IPS-15b (cell line): ENCODE results near the gene PINLYP.
A peak's percentile ranks its signal among the peaks of the same experiment; 100 is the strongest.
"Not testable (repeated sequence)": the region's sequence is repeated elsewhere in the genome, so short reads cannot be mapped to it uniquely, and the experiment has no call there.

Source experiments
- H3K27me3 ChIP-seq: one replicate; pipeline ENCODE4 v1.6.1; 2013; ENCODE audit warnings: low read length; ENCODE audit not compliant: control insufficient read depth, insufficient read depth
- H3K36me3 ChIP-seq: one replicate; pipeline ENCODE4 v1.6.1; 2013; ENCODE audit warnings: low read length; ENCODE audit not compliant: control insufficient read depth, insufficient read depth
- H3K4me1 ChIP-seq: one replicate; pipeline ENCODE4 v1.6.1; 2013; ENCODE audit warnings: mild to moderate bottlenecking, low read length; ENCODE audit not compliant: control insufficient read depth, insufficient read depth
- H3K4me3 ChIP-seq: one replicate; pipeline ENCODE4 v1.5.1; 2013; ENCODE audit warnings: low read depth, low read length
- H3K9ac ChIP-seq: one replicate; pipeline ENCODE4 v1.6.1; 2013; ENCODE audit warnings: low read depth, mild to moderate bottlenecking, low read length
- H3K9me3 ChIP-seq: one replicate; pipeline ENCODE4 v1.6.1; 2013; ENCODE audit warnings: mild to moderate bottlenecking, low read length; ENCODE audit not compliant: control insufficient read depth, insufficient read depth

Gene PINLYP

DNA sequence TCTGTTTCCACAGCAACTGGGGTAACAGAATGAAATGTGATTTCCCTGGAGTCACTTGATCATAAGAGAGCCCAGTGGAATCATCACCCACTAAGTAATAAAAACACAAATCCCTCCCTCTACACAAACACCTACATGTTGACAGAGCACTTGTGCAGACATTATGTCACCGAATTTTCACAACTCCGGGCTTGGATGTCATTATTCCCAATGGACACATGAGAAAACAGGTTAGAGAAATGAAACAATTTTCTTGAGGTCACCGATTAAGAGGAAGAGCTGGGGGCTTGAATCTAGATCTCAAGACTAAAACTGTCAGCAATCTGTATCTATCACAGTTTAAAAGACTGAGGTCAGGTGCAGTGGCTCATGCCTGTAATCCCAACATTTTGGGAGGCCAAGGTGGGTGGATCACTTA, 3.4 kb upstream of the PINLYP start:
- peaks cover 6% of the 10 kb centered on the region for H3K4me1 ChIP-seq
- H3K9ac ChIP-seq, result no peak overlapping the region
- H3K9me3 ChIP-seq, result no peaks in the 10 kb centered on the region
- no peak overlapping the region for H3K4me3 ChIP-seq
- no peaks in the 10 kb centered on the region for H3K27me3 ChIP-seq
- peaks cover 2% of the 10 kb centered on the region for H3K36me3 ChIP-seq

DNA sequence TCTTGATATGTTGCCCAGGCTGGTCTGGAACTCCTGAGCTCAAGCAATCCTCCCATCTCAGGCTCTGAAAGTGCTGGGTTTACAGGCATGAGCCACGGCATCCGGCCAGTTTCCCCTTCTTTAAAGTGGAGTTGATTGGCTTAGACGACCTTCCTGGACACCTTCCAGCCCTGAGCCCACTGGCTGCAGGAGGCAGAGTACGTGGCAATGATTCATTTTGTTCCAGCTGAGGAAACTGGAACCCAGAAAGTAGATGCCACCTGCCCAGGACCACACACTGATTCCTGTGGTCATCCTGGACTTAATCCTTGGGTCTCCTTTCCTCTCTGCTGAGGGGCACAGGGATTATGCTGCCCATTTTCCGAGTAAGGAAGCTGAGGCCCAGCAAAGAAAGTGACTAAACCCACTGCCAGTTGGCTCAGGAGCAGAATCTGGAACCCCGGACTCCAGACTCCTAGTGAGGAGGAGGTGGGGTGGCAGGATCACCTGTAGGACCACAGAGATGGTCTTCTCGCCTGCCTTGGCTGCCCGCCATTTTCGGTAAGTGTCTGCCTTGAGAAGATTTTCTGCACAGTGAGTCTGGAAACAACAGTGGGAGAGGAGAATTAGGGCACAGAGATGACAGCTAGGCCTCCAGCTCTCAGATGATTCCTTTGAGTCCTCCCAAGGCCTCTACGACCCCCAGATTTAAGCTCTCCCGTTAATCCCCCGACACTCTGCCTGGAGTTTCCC, 1.0 kb upstream of the PINLYP start:
- Histone ChIP-seq H3K4me3 (peak overlapping the region; percentile 92), H3K27me3 (no peaks in the 10 kb centered on the region), H3K9ac (peak overlapping the region; percentile 70), H3K4me1 (peaks cover 6% of the 10 kb centered on the region), H3K9me3 (no peaks in the 10 kb centered on the region), H3K36me3 (peaks cover 2% of the 10 kb centered on the region)

DNA sequence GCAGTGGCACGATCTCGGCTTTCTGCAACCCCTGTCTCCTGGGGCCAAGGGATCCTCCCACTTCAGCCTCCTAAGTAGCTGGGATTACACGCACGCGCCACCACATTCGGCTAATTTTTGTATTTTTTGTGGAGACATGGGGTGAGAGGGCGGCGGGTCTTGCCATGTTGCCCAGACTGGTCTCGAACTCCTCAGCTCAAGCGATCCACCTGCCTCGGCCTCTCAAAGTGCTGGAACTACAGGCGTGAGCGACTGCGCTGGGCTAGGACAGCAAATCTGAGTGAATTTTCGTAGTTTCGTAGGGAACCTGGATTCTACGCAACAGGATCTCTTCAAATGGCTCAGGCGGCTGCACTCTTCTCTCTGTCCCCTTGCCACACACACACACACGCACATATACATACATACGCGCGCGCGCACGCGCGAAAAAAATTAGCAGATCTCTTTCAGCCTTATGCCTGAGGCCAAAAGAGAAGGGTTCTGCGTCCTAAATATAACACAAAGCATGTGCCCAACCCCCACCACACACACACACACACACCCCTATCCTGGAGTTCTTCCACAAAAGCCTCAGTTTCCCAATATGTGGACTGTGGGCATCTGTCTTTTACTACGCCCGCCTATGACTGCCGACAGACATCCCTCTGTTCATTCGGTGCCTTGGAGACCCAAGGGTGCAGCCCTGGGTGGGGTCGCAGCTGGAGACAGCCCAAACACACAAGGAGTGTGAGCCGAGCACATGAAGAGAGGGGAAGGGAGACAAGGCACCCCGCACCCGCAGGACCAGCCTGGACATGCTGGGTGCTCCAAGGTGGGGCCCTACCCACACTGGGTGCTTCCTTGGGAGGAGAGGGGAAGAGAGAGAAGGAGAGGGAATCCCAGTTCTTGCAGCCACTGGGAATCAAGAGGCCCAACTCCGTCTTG, 616 bp downstream of the PINLYP start:
- peaks cover 6% of the 10 kb centered on the region for H3K4me1 ChIP-seq
- H3K27me3 ChIP-seq, result no peaks in the 10 kb centered on the region
- peak overlapping the region; percentile 50 for H3K4me3 ChIP-seq
- peaks cover 2% of the 10 kb centered on the region for H3K36me3 ChIP-seq
- peak overlapping the region; percentile 47 for H3K9ac ChIP-seq
- no peaks in the 10 kb centered on the region for H3K9me3 ChIP-seq

DNA sequence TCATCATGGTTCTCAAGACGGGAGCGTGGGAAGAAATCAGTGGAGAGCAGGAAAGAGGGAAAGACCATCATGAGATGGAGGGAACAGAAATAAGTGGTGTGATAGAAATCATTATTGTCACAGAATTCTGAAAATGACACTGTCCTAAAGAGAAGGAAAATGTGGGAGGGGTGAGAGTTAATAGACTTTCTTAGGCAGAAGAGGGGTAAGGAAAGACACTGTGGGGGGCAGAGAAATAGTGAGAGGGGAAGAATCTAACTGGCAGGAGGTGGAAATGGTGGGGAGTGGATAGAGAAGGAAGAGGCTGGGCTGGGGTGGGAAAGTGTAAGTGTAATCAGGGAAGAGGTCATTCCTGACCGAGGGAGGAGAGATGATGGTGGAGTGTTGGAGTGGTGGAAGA, 3.2 kb downstream of the PINLYP start:
- peaks cover under 1% of the 10 kb centered on the region for H3K36me3 ChIP-seq
- H3K4me1 ChIP-seq, result peaks cover 6% of the 10 kb centered on the region
- no peak overlapping the region for H3K4me3 ChIP-seq
- H3K27me3 ChIP-seq, result no peaks in the 10 kb centered on the region
- H3K9me3 ChIP-seq, result no peaks in the 10 kb centered on the region
- H3K9ac ChIP-seq, result no peak overlapping the region

DNA sequence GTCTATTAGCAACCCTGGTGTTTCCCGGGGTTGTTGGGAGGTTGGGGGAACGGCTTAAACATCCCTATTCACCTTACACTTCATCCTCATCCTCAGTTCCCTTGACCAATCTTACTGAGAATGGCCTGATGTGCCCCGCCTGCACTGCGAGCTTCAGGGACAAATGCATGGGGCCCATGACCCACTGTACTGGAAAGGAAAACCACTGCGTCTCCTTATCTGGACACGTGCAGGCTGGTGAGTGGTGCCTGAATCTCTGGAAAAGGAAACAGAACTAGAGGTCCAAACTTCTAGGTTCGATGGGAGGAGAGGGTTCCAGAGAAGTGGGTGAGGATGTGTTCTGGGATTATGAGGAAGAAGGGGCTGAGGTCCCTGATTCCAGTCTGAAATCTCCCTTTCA, 5.9 kb downstream of the PINLYP start:
- no peak overlapping the region for H3K9ac ChIP-seq
- H3K4me3 ChIP-seq, result no peak overlapping the region

DNA sequence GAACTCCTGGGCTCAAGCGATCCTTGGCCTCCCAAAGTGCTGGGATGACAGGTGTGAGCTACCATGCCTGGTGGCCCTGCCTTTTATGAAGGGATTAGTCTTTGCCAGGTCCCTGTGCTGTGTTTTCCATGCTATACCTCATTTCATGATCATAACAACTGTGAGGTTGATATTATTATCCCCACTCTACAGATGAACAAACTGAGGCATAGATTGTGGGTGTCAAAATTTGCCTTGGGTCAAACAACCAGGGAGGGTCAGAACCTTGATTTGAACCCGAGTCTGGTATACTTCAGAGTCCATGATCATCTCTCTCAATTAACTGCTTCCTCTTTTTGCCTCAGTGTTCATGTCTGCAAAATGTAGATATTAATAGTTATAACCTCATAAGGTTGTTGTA, 6.9 kb downstream of the PINLYP start:
- Histone ChIP-seq H3K36me3 (no peaks in the 10 kb centered on the region), H3K4me1 (no peaks in the 10 kb centered on the region), H3K9ac (no peak overlapping the region), H3K27me3 (no peaks in the 10 kb centered on the region), H3K4me3 (no peak overlapping the region), H3K9me3 (no peaks in the 10 kb centered on the region)

More for the DNA sequence above, 5.9 kb downstream of the PINLYP start:
- H3K9me3 ChIP-seq, result no peaks in the 10 kb centered on the region
- no peaks in the 10 kb centered on the region for H3K36me3 ChIP-seq
- H3K4me1 ChIP-seq, result peaks cover 2% of the 10 kb centered on the region
- H3K27me3 ChIP-seq, result no peaks in the 10 kb centered on the region

DNA sequence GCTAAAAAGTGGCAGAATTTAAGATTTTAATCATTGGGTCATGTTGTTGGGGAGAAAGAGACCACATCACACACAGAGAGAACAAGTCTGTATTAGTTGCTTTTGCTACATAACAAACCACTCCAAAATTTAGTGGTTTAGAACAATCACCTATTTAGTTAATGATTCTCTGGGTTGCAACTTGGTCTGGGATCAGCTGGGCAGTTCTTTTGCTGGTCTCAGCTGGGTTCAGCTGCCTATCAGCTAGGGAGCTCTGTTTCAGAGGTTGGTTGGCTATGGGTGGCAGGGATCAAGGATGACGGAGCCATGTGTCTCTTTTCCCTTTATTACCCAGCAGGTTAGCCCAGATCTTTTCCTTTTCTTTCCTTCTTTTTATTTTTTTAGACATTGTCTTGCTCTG, 8.9 kb downstream of the PINLYP start:
- Histone ChIP-seq H3K4me1 (no peaks in the 10 kb centered on the region), H3K27me3 (no peaks in the 10 kb centered on the region)

DNA sequence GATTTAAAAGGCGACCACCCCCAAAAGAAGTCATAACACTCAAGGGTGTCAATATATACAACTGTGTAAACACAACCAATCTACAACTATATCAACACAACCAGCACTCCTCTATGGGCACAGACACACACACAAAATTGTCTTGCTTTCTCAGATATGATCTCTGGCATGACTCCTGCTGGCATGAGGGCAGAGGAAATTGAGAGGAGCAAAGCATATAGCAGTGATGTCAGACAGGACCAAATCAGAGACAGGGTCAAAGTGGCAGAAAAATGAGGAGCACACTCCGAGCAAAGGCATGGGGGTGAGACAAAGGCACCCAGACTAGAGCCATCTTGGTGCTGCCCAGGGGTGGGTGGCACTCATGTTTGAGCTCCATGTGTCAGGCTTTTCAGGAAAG, 10.7 kb downstream of the PINLYP start:
- no peak overlapping the region for H3K9ac ChIP-seq
- peaks cover 3% of the 10 kb centered on the region for H3K36me3 ChIP-seq
- no peaks in the 10 kb centered on the region for H3K4me1 ChIP-seq
- H3K4me3 ChIP-seq, result no peak overlapping the region
- no peaks in the 10 kb centered on the region for H3K9me3 ChIP-seq
- no peaks in the 10 kb centered on the region for H3K27me3 ChIP-seq

More for the DNA sequence above, 8.9 kb downstream of the PINLYP start:
- Histone ChIP-seq H3K9ac (no peak overlapping the region), H3K9me3 (no peaks in the 10 kb centered on the region), H3K4me3 (no peak overlapping the region), H3K36me3 (no peaks in the 10 kb centered on the region)

DNA sequence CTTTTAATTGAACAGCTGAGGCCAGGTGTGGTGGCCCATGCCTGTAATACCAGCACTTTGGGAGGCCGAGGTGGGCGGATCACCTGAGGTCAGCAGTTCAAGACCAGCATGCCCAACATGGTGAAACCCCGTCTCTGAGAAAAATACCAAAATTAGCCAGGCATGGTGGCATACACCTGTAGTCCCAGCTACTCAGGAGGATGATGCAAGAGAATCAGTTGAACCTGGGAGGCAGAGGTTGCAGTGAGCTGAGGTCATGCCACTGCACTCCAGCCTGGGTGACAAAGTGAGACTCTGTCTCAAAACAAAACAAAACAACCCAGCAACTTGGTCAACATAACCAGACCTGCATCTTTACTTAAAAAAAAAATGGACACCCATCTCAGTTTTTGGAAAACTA, 11.4 kb downstream of the PINLYP start:
- H3K4me3 ChIP-seq, H3K9me3 ChIP-seq, H3K36me3 ChIP-seq: not testable (repeated sequence)

DNA sequence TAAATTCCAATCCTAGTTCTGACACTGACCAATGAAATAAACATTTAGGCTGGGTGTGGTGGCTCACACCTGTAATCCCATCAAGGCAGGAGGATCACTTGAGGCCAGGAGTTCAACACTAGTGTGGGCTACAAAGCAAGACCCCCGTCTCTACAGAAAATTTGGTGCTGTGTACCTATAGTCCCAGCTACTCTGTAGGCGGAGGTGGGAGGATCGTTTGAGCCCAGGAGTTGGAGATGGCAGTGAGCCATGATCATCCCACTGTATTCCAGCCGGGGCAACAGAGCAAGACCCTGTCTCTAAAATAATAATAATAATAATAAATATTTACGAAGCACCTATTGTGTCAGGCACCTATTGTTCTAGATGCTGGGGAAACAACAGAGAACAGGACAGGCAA, 13.7 kb downstream of the PINLYP start:
- Histone ChIP-seq H3K36me3 (peaks cover 20% of the 10 kb centered on the region), H3K9me3 (no peaks in the 10 kb centered on the region), H3K27me3 (no peaks in the 10 kb centered on the region)

More for the DNA sequence above, 11.4 kb downstream of the PINLYP start:
- not testable (repeated sequence) for H3K4me1 ChIP-seq, H3K27me3 ChIP-seq, H3K9ac ChIP-seq

DNA sequence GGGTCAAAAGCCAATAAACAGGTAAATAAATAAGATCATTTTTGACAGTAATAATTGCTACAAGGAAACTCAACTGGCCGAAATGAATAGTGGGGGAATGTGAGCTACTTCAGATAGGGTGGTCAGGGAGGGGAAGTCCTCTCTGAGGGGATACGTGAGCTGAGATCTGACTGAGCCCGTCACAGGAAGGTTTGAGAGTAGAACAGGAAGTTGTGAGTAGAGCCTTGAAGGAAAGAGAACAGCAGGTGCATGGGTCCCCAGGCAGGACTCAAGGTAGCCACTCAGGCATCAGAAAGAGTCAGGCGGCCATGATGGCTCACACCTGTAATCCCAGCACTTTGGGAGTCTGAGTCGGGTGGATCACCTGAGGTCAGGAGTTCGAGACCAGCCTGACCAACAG, 14.1 kb downstream of the PINLYP start:
- Histone ChIP-seq H3K4me3 (no peak overlapping the region), H3K4me1 (no peaks in the 10 kb centered on the region), H3K9ac (no peak overlapping the region), H3K27me3 (no peaks in the 10 kb centered on the region), H3K36me3 (peaks cover 20% of the 10 kb centered on the region), H3K9me3 (no peaks in the 10 kb centered on the region)

More for the DNA sequence above, 13.7 kb downstream of the PINLYP start:
- Histone ChIP-seq H3K4me3 (no peak overlapping the region), H3K4me1 (no peaks in the 10 kb centered on the region), H3K9ac (no peak overlapping the region)
